ENCODE data around the gene PLRG1. TPM values are rescaled to one million over a fixed set of nuclear protein-coding genes. Genes with fewer than 3 reads are reported as not detected.

The PLRG1 gene
- total and polyA plus RNA-seq, 2 of the 8 experiments (the other 6 are each of a cell fraction or from before 2014, with no cell fraction given): 63.5 to 108 TPM

DNA sequence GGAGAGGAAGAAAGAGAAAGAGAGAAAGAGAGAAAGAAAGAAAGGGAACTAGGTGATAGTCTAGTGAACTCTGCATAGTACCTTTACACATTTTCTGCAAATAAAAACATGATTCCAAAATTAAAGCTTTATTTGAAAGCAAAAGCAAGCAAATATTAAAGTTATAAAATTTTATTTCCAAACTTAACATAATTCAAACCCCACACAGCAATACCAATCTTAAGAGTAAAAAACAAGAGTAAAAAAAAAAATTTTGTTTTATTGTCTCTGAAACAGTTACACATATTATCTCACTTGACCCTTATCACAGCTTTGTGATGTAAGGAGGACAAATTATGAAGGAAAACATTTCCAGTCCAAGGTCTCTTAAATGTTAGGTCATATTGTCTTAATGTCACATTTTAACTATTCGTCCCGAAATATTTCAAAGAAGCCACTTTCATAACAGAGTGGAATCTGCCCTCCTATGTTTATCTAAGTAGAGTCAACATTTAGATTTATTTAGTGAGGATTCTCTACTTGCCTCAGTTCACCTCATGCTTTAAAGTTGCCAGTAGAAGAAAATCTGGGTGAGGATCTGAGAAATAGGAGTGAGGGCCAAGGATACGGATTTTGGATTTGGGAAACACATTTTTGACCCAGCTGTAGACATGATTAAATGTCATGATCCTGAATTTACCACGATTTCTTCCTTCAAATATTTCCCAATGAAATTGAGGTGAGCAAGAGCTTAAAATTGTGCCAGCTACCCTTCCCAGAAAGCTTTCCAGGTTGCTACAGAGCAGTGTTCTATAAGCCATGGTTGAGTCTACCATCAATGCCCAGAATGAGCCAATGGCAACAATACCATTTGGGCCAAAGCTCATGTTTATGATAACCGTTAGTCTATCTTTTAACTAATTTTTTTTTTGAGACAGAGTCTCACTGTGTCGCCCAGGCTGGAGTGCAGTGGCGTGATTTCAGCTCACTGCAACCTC, 47.9 kb upstream of the PLRG1 start:
- WGBS, 2 experiments (ENCODE audit: extremely low coverage in 1 of 2, insufficient coverage in 1 of 2, insufficient read length in 1 of 2, insufficient replicate concordance in 2 of 2, low coverage in 1 of 2, low lambda C conversion rate in 2 of 2, missing lambda C conversion rate in 1 of 2): 86% methylated on average over 7 of the region's 7 CpGs; no CpG with 5 or more reads in 1 of the 2 experiments
- no peak overlapping the region for H2AK5ac ChIP-seq (ENCODE audit: low read depth, low read length)
- FAIRE-seq (no peak), DNase-seq (ENCODE audit: low read depth in 1 of 2, low spot score in 2 of 2) (no peak)
- H3K4me2 ChIP-seq (ENCODE audit: insufficient read depth in 1 of 2, low read depth in 2 of 2, low read length in 2 of 2): no peak overlapping the region
- no peak overlapping the region for H4K5ac ChIP-seq (ENCODE audit: insufficient read length, low read depth, low read length)
- no peak overlapping the region for H3K9ac ChIP-seq (replicated peaks in 1 of 4; ENCODE audit: extremely low read depth in 1 of 4, low read depth in 3 of 4, low read length in 3 of 4)
- no peak overlapping the region for H3K14ac ChIP-seq (ENCODE audit: insufficient read length)
- H3K18ac ChIP-seq (ENCODE audit: extremely low read depth, low read length): no peak overlapping the region
- H3K56ac ChIP-seq (replicated peaks; ENCODE audit: insufficient read length, low read depth, low read length): no peak overlapping the region
- no peaks in the 10 kb centered on the region for H3K27me3 ChIP-seq (replicated peaks in 1 of 4; ENCODE audit: control insufficient read depth in 3 of 4, extremely low read depth in 1 of 4, insufficient read depth in 3 of 4, low read length in 3 of 4)
- no peak overlapping the region for H4K91ac ChIP-seq (replicated peaks; ENCODE audit: insufficient read length, low read length)
- H3K9me3 ChIP-seq (ENCODE audit: insufficient read depth in 2 of 2, low read depth in 1 of 2, low read length in 1 of 2): no peaks in the 10 kb centered on the region
- no peak overlapping the region for H2AFZ ChIP-seq (ENCODE audit: low read length)
- H2BK15ac ChIP-seq (ENCODE audit: low read length): no peak overlapping the region
- H3K23me2 ChIP-seq (ENCODE audit: low read depth, low read length): no peaks in the 10 kb centered on the region; the same call in 1 of the 2 replicates
- ChIA-PET POLR2A (ENCODE audit: partially characterized antibody) (no interaction called here), CTCF (ENCODE audit: partially characterized antibody) (interaction anchor here (0.7 to 1.8 kb wide), 6 partner anchors 9 to 39 kb away, joined by 3 to 6 read pairs (median 3); no protein-coding TSS in a partner anchor)
- no peaks in the 10 kb centered on the region for H3K79me1 ChIP-seq (ENCODE audit: low read depth, low read length)
- no peaks in the 10 kb centered on the region for H3K79me2 ChIP-seq (ENCODE audit: control insufficient read depth in 1 of 2, insufficient read depth in 2 of 2, low read length in 2 of 2)
- no peak overlapping the region for H3K27ac ChIP-seq (ENCODE audit: low read depth, low read length)
- no peak overlapping the region for H3K4me3 ChIP-seq (ENCODE audit: extremely low read depth in 1 of 4, insufficient read depth in 2 of 4, low read depth in 3 of 4, low read length in 4 of 4)
- no peak overlapping the region for H3K4ac ChIP-seq (replicated peaks; ENCODE audit: insufficient read length, low read depth, low read length)
- H3K36me3 ChIP-seq (ENCODE audit: control insufficient read depth in 2 of 4, insufficient read depth in 4 of 4, low read length in 3 of 4): no peaks in the 10 kb centered on the region
- no peaks in the 10 kb centered on the region for H4K20me1 ChIP-seq (replicated peaks in 1 of 2; ENCODE audit: control insufficient read depth in 1 of 2, insufficient read depth in 2 of 2, low read length in 2 of 2)
- H2BK12ac ChIP-seq (ENCODE audit: low read depth, low read length): no peak overlapping the region
- no peak overlapping the region for H4K8ac ChIP-seq (ENCODE audit: extremely low read depth, insufficient read depth, low read length)
- no peak overlapping the region for H2BK5ac ChIP-seq (ENCODE audit: low read depth, low read length)
- H3K23ac ChIP-seq (ENCODE audit: insufficient read length): no peak overlapping the region
- H2BK20ac ChIP-seq (ENCODE audit: low read length): no peak overlapping the region
- H2BK120ac ChIP-seq (replicated peaks; ENCODE audit: low read depth, low read length): no peak overlapping the region
- H3K4me1 ChIP-seq (replicated peaks in 1 of 4; ENCODE audit: control insufficient read depth in 3 of 4, insufficient read depth in 4 of 4, low read length in 3 of 4): no peaks in the 10 kb centered on the region; a peak in 1 of 7 replicates
- no peak for TF ChIP-seq POLR2AphosphoS5 (IDR thresholded peaks at IDR 0.05; ENCODE audit: low read depth, low read length)
- no peak for TF ChIP-seq FOSL1 (IDR thresholded peaks at IDR 0.05; ENCODE audit: insufficient read depth, low read depth, low read length)
- no peak for TF ChIP-seq RNF2 (IDR thresholded peaks at IDR 0.05; ENCODE audit: borderline replicate concordance, low read depth, low read length, missing control alignments, poor library complexity, severe bottlenecking)
- TF ChIP-seq, protein P1, sequence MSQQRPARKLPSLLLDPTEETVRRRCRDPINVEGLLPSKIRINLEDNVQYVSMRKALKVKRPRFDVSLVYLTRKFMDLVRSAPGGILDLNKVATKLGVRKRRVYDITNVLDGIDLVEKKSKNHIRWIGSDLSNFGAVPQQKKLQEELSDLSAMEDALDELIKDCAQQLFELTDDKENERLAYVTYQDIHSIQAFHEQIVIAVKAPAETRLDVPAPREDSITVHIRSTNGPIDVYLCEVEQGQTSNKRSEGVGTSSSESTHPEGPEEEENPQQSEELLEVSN (IDR thresholded peaks at IDR 0.05): no peak
- no peak for TF ChIP-seq SP4 (IDR thresholded peaks at IDR 0.05; ENCODE audit: low read length)
- TF ChIP-seq SAP30 (IDR thresholded peaks at IDR 0.05; ENCODE audit: insufficient read depth, insufficient replicate concordance, low read length): no peak
- TF ChIP-seq KDM1A (IDR thresholded peaks at IDR 0.05; ENCODE audit: borderline replicate concordance, low read length): no peak
- TF ChIP-seq CTBP2 (IDR thresholded peaks at IDR 0.05; ENCODE audit: borderline replicate concordance, insufficient read depth, insufficient read length, low read length): no peak
- TF ChIP-seq SP1 (IDR thresholded peaks at IDR 0.05; ENCODE audit: low read depth, low read length): no peak

Data from H1 (cell line).